Neural progenitor cell (in vitro differentiated cells): ENCODE measurements around the gene SAMD4B. TPM values are rescaled to one million over a fixed set of nuclear protein-coding genes. Genes with fewer than 3 reads are reported as not detected.

Experiments
- DNase-seq: peaks from one replicate; pipeline ENCODE4 v3.0.0-alpha.2; 2016; ENCODE audit warnings: low spot score
- H2AFZ ChIP-seq: fragments of 200-600 bp; sonication (generic); replicated peaks from 2 replicates; pipeline ENCODE4 v1.6.1; 2016; ENCODE audit warnings: antibody characterized with exemption
- H3F3A ChIP-seq: fragments of 200-600 bp; sonication (generic); 2 replicates; pipeline ENCODE4 v1.6.1; 2016; ENCODE audit warnings: antibody characterized with exemption, low read depth
- H3K27ac ChIP-seq: fragments of 200-600 bp; sonication (generic); 2 replicates; pipeline ENCODE4 v1.5.1; 2016; ENCODE audit warnings: mild to moderate bottlenecking
- H3K27me3 ChIP-seq: fragments of 200-600 bp; sonication (generic); 2 replicates; pipeline ENCODE4 v1.6.1; 2016; ENCODE audit warnings: mild to moderate bottlenecking, moderate library complexity
- H3K36me3 ChIP-seq: fragments of 200-600 bp; sonication (generic); 2 replicates; pipeline ENCODE4 v1.5.1; 2016
- H3K4me1 ChIP-seq: fragments of 200-600 bp; sonication (generic); 2 replicates; pipeline ENCODE4 v1.6.1; 2016; ENCODE audit warnings: mixed run types
- H3K4me2 ChIP-seq: fragments of 200-600 bp; sonication (generic); 2 replicates; pipeline ENCODE4 v1.6.1; 2016
- H3K4me3 ChIP-seq: fragments of 200-600 bp; sonication (generic); 2 replicates; pipeline ENCODE4 v1.5.1; 2016
- H3K79me2 ChIP-seq: fragments of 200-600 bp; sonication (generic); 2 replicates; pipeline ENCODE4 v1.6.1; 2016; ENCODE audit warnings: low read depth
- H3K9ac ChIP-seq: fragments of 200-600 bp; sonication (generic); 2 replicates; pipeline ENCODE4 v1.6.1; 2016
- H3K9me3 ChIP-seq: fragments of 200-600 bp; sonication (generic); 2 replicates; pipeline ENCODE4 v1.5.1; 2016; ENCODE audit warnings: low read depth
- H4K20me1 ChIP-seq: fragments of 200-600 bp; sonication (generic); 2 replicates; pipeline ENCODE4 v1.6.1; 2016; ENCODE audit warnings: low read depth
- H3K27ac Mint-ChIP-seq: 3 replicates; pipeline ENCODE4 v1.8.0; 2021; ENCODE audit warnings: mixed read lengths
- H3K27me3 Mint-ChIP-seq: 2 replicates; pipeline ENCODE4 v1.8.0; 2022; ENCODE audit warnings: low read depth, mild to moderate bottlenecking, inconsistent platforms, moderate library complexity, mixed read lengths; ENCODE audit not compliant: insufficient read depth
- H3K36me3 Mint-ChIP-seq: 3 replicates; pipeline ENCODE4 v1.8.0; 2021; ENCODE audit warnings: mixed read lengths
- H3K4me1 Mint-ChIP-seq: 3 replicates; pipeline ENCODE4 v1.8.0; 2021; ENCODE audit warnings: mixed read lengths
- H3K4me3 Mint-ChIP-seq: 3 replicates; pipeline ENCODE4 v1.8.0; 2021; ENCODE audit warnings: mild to moderate bottlenecking, moderate library complexity, mixed read lengths
- H3K9me3 Mint-ChIP-seq: 3 replicates; pipeline ENCODE4 v1.8.0; 2020; ENCODE audit warnings: mixed read lengths
- CTCF ChIP-seq: fragments of 200-600 bp; sonication (generic); IDR thresholded peaks from 2 replicates; pipeline ENCODE4 v1.5.1; 2017; ENCODE audit warnings: antibody characterized with exemption, mild to moderate bottlenecking
- EZH2 ChIP-seq: fragments of 200-600 bp; sonication (generic); IDR thresholded peaks from 2 replicates; pipeline ENCODE4 v1.6.1; 2017; ENCODE audit warnings: antibody characterized with exemption, mild to moderate bottlenecking, moderate library complexity
- EZH2phosphoT487 ChIP-seq: fragments of 200-600 bp; sonication (generic); IDR thresholded peaks from 2 replicates; pipeline ENCODE4 v1.6.1; 2017; ENCODE audit warnings: antibody characterized with exemption
- total RNA-seq: library from RNA; depleted of rRNA; stranded (reverse); fragments of >200 nt; gene quantifications from 2 replicates; pipeline ENCODE4 v1.2.3, GENCODE V29; 2015; ENCODE audit warnings: low replicate concordance

SAMD4B gene
- total RNA-seq, 1 donor from 2014 or later, result 32.8 TPM

GRCh38 chr19:39316627-39317321 lies 25.4 kb upstream of the SAMD4B start:
- no peaks in the 10 kb centered on the region for H3K9me3 ChIP-seq
- Mint-ChIP-seq H3K4me1 (peaks cover 18% of the 10 kb centered on the region), H3K36me3 (peaks cover 4% of the 10 kb centered on the region), H3K27me3 (peaks cover 12% of the 10 kb centered on the region), H3K27ac (no peak overlapping the region), H3K9me3 (no peaks in the 10 kb centered on the region), H3K4me3 (no peak overlapping the region)
- H3K79me2 ChIP-seq, result no peaks in the 10 kb centered on the region
- H3F3A ChIP-seq, result peaks cover 8% of the 10 kb centered on the region
- no peak overlapping the region for H3K9ac ChIP-seq
- H3K4me2 ChIP-seq, result no peak overlapping the region
- DNase-seq, result no peak
- no peaks in the 10 kb centered on the region for H3K36me3 ChIP-seq
- no peak overlapping the region for H2AFZ ChIP-seq
- H3K27ac ChIP-seq, result no peak overlapping the region
- TF ChIP-seq CTCF (no peak), EZH2phosphoT487 (no peak), EZH2 (no peak)
- peaks cover 6% of the 10 kb centered on the region for H3K4me1 ChIP-seq
- H3K4me3 ChIP-seq, result no peak overlapping the region
- peaks cover 32% of the 10 kb centered on the region for H3K27me3 ChIP-seq
- H4K20me1 ChIP-seq, result no peaks in the 10 kb centered on the region

- no peaks in the 10 kb centered on the region for H3K36me3 ChIP-seq
- no peaks in the 10 kb centered on the region for H3K9me3 ChIP-seq
- H3K27me3 Mint-ChIP-seq, result peaks cover 13% of the 10 kb centered on the region
- H4K20me1 ChIP-seq, result no peaks in the 10 kb centered on the region
- no peak overlapping the region for H3K9ac ChIP-seq
- H3F3A ChIP-seq, result peaks cover 12% of the 10 kb centered on the region
- H3K27me3 ChIP-seq, result peaks cover 37% of the 10 kb centered on the region
- H3K79me2 ChIP-seq, result no peaks in the 10 kb centered on the region
- peaks cover 4% of the 10 kb centered on the region for H3K36me3 Mint-ChIP-seq
- no peak overlapping the region for H2AFZ ChIP-seq
- no peak overlapping the region for H3K4me3 Mint-ChIP-seq
- DNase-seq, result no peak
- no peak overlapping the region for H3K27ac ChIP-seq
- no peak overlapping the region for H3K4me2 ChIP-seq
- TF ChIP-seq EZH2, result no peak
- no peak for TF ChIP-seq EZH2phosphoT487
- no peak for TF ChIP-seq CTCF
- H3K4me3 ChIP-seq, result no peak overlapping the region
- H3K4me1 ChIP-seq, result peaks cover 6% of the 10 kb centered on the region
- no peak overlapping the region for H3K27ac Mint-ChIP-seq
- peaks cover 18% of the 10 kb centered on the region for H3K4me1 Mint-ChIP-seq
- H3K9me3 Mint-ChIP-seq, result no peaks in the 10 kb centered on the region
These were observed 24.7 kb upstream of the SAMD4B start for GRCh38 chr19:39317476-39317875.

- Mint-ChIP-seq H3K4me3 (no peak overlapping the region), H3K27me3 (peaks cover 18% of the 10 kb centered on the region), H3K36me3 (peaks cover 4% of the 10 kb centered on the region), H3K27ac (no peak overlapping the region), H3K4me1 (peaks cover 18% of the 10 kb centered on the region), H3K9me3 (no peaks in the 10 kb centered on the region)
- peaks cover 12% of the 10 kb centered on the region for H3F3A ChIP-seq
- DNase-seq, result no peak
- no peaks in the 10 kb centered on the region for H3K79me2 ChIP-seq
- H2AFZ ChIP-seq, result no peak overlapping the region
- no peaks in the 10 kb centered on the region for H3K9me3 ChIP-seq
- no peaks in the 10 kb centered on the region for H3K36me3 ChIP-seq
- TF ChIP-seq EZH2 (no peak), CTCF (no peak), EZH2phosphoT487 (no peak)
- no peak overlapping the region for H3K4me2 ChIP-seq
- peaks cover 6% of the 10 kb centered on the region for H3K4me1 ChIP-seq
- no peaks in the 10 kb centered on the region for H4K20me1 ChIP-seq
- no peak overlapping the region for H3K27ac ChIP-seq
- no peak overlapping the region for H3K9ac ChIP-seq
- H3K27me3 ChIP-seq, result peaks cover 43% of the 10 kb centered on the region
- no peak overlapping the region for H3K4me3 ChIP-seq
These were observed 24.1 kb upstream of the SAMD4B start for GRCh38 chr19:39318071-39318470.
